WI38 (cell line): ENCODE measurements around the gene LY9.

Experiments
- H3K4me3 ChIP-seq: 2 replicates; pipeline ENCODE4 v1.5.1; 2011; ENCODE audit warnings: low read depth, mild to moderate bottlenecking, control low read depth, low read length
- CTCF ChIP-seq: IDR thresholded peaks from 2 replicates; pipeline ENCODE4 v1.5.1; 2012; ENCODE audit warnings: low read depth, mild to moderate bottlenecking, control low read depth, low read length

Gene LY9

DNA sequence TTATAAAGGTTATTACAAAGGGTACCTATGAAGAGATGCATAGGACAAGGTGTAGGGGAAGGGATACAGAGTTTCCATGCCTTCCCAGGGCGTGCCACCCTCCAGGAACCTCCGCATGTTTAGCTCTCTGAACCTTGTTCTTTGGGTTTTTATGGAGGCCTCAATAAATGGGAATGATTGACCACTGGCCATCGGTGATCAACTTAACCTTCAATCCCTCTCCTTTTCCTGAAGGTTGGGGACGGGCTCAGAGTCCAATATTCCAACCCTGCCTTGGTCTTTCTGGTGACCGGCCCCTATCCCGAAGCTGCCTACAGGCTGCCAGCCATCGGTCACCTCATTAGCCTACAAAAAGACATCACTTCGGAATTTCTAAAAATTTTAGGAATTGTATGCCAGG, 55.0 kb downstream of the LY9 start:
- no peak for TF ChIP-seq CTCF

GRCh38 chr1:160853014-160853413, 57.0 kb downstream of the LY9 start:
- H3K4me3 ChIP-seq, result no peak overlapping the region

More for the DNA sequence above, 55.0 kb downstream of the LY9 start:
- no peak overlapping the region for H3K4me3 ChIP-seq

DNA sequence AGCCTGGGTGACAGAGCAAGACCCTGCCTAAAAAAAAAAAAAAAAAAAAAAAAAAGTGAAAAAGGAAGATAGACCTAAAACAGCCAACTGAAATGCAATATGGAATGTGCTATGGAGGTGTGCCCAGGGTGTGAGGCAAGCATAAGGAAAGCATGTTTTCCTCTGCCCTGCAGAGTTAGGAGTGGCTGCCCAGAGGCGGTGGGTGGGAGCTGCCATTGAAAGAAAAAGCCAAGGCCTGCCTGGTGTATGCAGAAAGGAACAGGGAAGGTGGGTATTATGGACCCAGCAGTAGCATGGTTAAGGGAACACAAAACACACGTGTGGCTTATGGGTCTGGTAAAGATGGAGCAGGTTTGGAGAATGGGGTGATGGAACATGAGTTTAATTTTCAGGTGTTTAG, 57.8 kb downstream of the LY9 start:
- H3K4me3 ChIP-seq, result no peak overlapping the region
- no peak for TF ChIP-seq CTCF

More at GRCh38 chr1:160853014-160853413, 57.0 kb downstream of the LY9 start:
- no peak for TF ChIP-seq CTCF

DNA sequence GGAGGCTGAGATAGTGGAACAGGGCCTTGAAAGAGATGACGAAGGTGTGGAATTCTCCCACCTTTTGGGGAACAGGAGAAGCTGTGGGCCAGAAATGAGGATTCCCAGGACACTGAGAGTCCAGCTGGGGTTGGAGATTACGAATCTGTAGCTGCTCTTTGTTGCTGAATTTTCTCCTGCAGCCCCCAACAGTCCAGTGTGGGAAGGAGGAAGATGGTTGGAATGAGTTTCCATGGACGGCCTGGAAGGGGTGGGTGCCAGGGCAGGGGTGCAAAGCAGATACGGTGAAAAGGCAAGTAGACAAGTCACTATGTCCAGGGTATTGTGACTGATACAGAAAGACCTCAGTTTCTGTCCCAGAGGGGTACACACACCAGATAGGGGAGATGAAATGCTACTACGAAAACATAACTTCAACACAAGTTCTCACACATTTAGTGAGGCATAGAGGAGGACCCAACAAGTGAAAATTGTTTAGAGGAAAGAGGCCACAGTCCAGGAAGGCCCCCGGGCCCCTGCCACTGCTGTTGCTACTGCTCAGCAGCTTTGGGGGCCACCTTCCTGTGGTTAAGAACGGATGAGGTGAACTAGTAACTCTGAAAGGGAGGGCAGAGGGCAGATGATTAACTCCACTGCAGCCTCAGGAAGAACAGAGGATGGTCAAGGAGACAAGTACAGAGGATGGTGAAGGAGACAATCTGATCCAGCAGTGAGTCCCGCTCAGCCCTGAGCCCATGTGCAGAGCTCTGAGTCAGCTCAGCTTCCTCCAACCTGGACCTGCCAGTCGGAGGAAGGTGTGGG, 59.4 kb downstream of the LY9 start:
- no peak overlapping the region for H3K4me3 ChIP-seq
- no peak for TF ChIP-seq CTCF

DNA sequence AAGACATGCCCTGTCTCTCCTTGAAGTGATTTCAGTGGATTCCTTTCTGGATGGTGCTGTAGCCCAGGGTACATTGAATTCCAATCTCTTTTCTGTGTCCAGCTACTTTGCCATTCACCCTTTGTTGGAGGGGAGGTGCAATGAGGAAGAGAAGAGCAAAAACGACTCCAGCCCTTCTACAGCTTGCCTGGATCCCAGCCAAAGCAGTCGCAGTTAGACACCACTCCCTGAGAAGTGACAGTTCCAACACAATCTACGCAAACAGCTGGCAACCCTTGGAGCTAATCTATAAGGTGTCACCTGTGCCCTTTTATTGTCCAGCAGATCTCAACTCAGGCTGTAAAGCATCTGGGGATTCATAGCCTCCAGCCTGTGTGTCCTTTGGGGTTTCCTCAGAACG, 62.1 kb downstream of the LY9 start:
- no peak overlapping the region for H3K4me3 ChIP-seq
- no peak for TF ChIP-seq CTCF

GRCh38 chr1:160858507-160858906, 62.5 kb downstream of the LY9 start:
- TF ChIP-seq CTCF, result no peak
- H3K4me3 ChIP-seq, result no peak overlapping the region

- TF ChIP-seq CTCF, result no peak
- H3K4me3 ChIP-seq, result no peak overlapping the region
These were observed 63.2 kb downstream of the LY9 start for GRCh38 chr1:160859166-160859565.
